ENCODE results near the gene CENPA. TPM values are rescaled to one million over a fixed set of nuclear protein-coding genes. Genes with fewer than 3 reads are reported as not detected.

The CENPA gene
- total RNA-seq, 6 donors from 2014 or later = 0.44 to 8.4 (median 0.86) TPM; not detected in 1

GRCh38 chr2:26767129-26767528 lies 18.7 kb upstream of the CENPA start:
- Histone ChIP-seq H3K4me3 (no peak overlapping the region), H3K36me3 (peaks cover 0 to 10% (median 0%) of the 10 kb centered on the region in 4 donors), H3K27me3 (no peaks in the 10 kb centered on the region), H3K9me3 (no peaks in the 10 kb centered on the region), H3K4me1 (peaks cover 64 to 82% (median 72%) of the 10 kb centered on the region in 4 donors), H3K27ac (peak overlapping the region in 3 of 4 donors; percentile 61 to 97 (median 95))
- ATAC-seq (ENCODE audit: low FRiP score in 2 of 2) (no peak), DNase-seq (no peak)
- no peak for TF ChIP-seq POLR2A (IDR thresholded peaks at IDR 0.05)
- no peak for TF ChIP-seq CTCF (IDR thresholded peaks at IDR 0.05)
- WGBS, 2 donors = 68 to 73% methylated on average over 4 to 5 of the region's 5 CpGs

GRCh38 chr2:26767894-26768487 lies 17.9 kb upstream of the CENPA start:
- DNase-seq (no peak), ATAC-seq (ENCODE audit: low FRiP score in 2 of 2) (no peak)
- Histone ChIP-seq H3K9me3 (no peaks in the 10 kb centered on the region), H3K4me1 (peaks cover 73 to 91% (median 81%) of the 10 kb centered on the region in 4 donors), H3K27ac (peak overlapping the region in 3 of 4 donors; percentile 86 to 97 (median 95)), H3K27me3 (no peaks in the 10 kb centered on the region), H3K36me3 (peaks cover 0 to 10% (median 0%) of the 10 kb centered on the region in 4 donors), H3K4me3 (no peak overlapping the region)
- no peak for TF ChIP-seq CTCF (IDR thresholded peaks at IDR 0.05)
- no peak for TF ChIP-seq POLR2A (IDR thresholded peaks at IDR 0.05)
- TF ChIP-seq POLR2AphosphoS5 (IDR thresholded peaks at IDR 0.05) = no peak
- TF ChIP-seq EP300 (IDR thresholded peaks at IDR 0.05) = no peak
- WGBS, 2 donors = 92 to 96% methylated on average over 5 of the region's 5 CpGs

- H3K4me3 ChIP-seq = no peak overlapping the region
- H3K9me3 ChIP-seq = no peaks in the 10 kb centered on the region
- no peak for ATAC-seq (ENCODE audit: low FRiP score in 2 of 2)
- H3K4me1 ChIP-seq = peaks cover 73 to 92% (median 82%) of the 10 kb centered on the region in 4 donors
- DNase-seq = no peak
- peaks cover 0 to 10% (median 0%) of the 10 kb centered on the region in 4 donors for H3K36me3 ChIP-seq
- TF ChIP-seq EP300 (IDR thresholded peaks at IDR 0.05) (no peak), CTCF (IDR thresholded peaks at IDR 0.05) (no peak), POLR2A (IDR thresholded peaks at IDR 0.05) (no peak), POLR2AphosphoS5 (IDR thresholded peaks at IDR 0.05) (no peak)
- H3K27ac ChIP-seq = peak overlapping the region; percentile 37 to 95 (median 82)
- 100% methylated on average over 3 of the region's 3 CpGs for WGBS, 2 donors
- no peaks in the 10 kb centered on the region for H3K27me3 ChIP-seq
Observed at GRCh38 chr2:26768759-26769088, 17.1 kb upstream of the CENPA start.

- 69 to 70% methylated on average over 10 to 14 of the region's 14 CpGs for WGBS, 2 donors
- no peaks in the 10 kb centered on the region for H3K9me3 ChIP-seq
- ATAC-seq (ENCODE audit: low FRiP score in 2 of 2) (peak; percentile 69 to 79), DNase-seq (peak in 1 of 2 donors; percentile 85)
- peaks cover 76 to 89% (median 81%) of the 10 kb centered on the region in 4 donors for H3K4me1 ChIP-seq
- no peaks in the 10 kb centered on the region for H3K27me3 ChIP-seq
- TF ChIP-seq CTCF (IDR thresholded peaks at IDR 0.05) (no peak), POLR2A (IDR thresholded peaks at IDR 0.05) (peak in 2 of 4 donors; percentile 21 to 79), POLR2AphosphoS5 (IDR thresholded peaks at IDR 0.05) (peak in 1 of 2 donors; percentile 72), EP300 (IDR thresholded peaks at IDR 0.05) (peak in 1 of 4 donors; percentile 40)
- no peak overlapping the region for H3K4me3 ChIP-seq
- peaks cover 0 to 14% (median under 1%) of the 10 kb centered on the region in 4 donors for H3K36me3 ChIP-seq
- peak overlapping the region; percentile 37 to 95 (median 82) for H3K27ac ChIP-seq
Observed at GRCh38 chr2:26769089-26769761, 16.6 kb upstream of the CENPA start.
